Retinal pigment epithelial cell (primary cell): ENCODE data around the gene CREBL2.

ENCODE experiments used
- DNase-seq: peaks from one replicate; pipeline ENCODE4 v3.0.0-alpha.2; 2010; ENCODE audit warnings: low read depth
- H3K4me3 ChIP-seq: 2 replicates; pipeline ENCODE4 v1.5.1; 2011; ENCODE audit warnings: mild to moderate bottlenecking, low read length, control low read depth, moderate library complexity
- TF ChIP-seq, protein P1 (sequence below): conservative IDR thresholded peaks from 2 replicates; pipeline ENCODE4 v1.5.1; 2011; ENCODE audit warnings: low read depth, low read length, control low read depth, inconsistent platforms

CREBL2 gene

DNA sequence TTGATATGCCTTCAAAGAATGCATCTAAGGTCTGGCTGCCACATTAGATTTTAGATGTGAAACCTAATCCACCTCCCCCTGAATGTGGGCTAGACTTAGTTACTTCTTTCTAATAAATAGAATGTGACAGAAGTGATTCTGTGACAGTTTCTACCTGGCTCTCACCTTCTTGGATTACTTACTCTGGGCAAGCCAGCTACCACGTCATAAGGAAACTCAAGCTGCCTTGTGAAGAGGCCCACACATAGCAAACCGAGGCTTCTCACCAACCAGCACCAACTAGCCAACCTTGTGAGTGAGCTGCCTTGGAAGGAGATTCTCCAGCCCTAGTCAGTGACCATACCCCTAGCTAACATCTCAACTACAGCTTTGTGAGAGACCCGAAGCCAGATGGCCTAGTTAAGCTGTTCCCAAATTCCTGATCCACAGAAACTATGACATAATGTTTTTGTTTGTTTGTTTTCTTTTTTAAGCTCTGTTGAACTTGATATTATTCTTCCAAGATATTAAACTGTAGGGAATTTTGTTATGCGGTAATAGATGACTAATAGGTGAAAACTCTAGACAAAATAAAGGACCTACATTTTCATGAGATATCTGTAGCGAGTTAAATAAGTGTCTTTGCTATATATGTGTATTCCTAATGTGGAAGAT lies 78.1 kb downstream of the CREBL2 start:
- TF ChIP-seq, protein P1, sequence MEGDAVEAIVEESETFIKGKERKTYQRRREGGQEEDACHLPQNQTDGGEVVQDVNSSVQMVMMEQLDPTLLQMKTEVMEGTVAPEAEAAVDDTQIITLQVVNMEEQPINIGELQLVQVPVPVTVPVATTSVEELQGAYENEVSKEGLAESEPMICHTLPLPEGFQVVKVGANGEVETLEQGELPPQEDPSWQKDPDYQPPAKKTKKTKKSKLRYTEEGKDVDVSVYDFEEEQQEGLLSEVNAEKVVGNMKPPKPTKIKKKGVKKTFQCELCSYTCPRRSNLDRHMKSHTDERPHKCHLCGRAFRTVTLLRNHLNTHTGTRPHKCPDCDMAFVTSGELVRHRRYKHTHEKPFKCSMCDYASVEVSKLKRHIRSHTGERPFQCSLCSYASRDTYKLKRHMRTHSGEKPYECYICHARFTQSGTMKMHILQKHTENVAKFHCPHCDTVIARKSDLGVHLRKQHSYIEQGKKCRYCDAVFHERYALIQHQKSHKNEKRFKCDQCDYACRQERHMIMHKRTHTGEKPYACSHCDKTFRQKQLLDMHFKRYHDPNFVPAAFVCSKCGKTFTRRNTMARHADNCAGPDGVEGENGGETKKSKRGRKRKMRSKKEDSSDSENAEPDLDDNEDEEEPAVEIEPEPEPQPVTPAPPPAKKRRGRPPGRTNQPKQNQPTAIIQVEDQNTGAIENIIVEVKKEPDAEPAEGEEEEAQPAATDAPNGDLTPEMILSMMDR, result no peak
- no peak overlapping the region for H3K4me3 ChIP-seq
- DNase-seq, result no peak

DNA sequence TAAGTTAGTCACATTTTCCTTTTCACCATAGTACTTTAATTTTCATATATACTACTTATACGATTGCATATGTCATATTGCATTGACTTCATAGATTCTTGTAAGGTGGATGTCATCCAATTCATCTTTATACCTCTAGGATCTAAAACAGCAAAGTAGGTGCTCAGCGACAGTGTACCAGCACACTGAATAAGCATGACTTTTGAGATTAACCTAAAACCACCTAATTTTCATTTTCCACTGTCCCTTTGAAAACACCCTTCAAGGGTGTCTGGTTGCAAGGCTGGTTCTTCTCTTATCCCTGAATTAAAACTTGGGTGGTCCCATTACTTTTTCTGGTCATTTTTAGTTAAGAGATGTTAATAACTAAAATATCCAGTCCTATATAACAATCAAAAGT lies 79.9 kb downstream of the CREBL2 start:
- DNase-seq, result no peak
- TF ChIP-seq, protein P1, result no peak

DNA sequence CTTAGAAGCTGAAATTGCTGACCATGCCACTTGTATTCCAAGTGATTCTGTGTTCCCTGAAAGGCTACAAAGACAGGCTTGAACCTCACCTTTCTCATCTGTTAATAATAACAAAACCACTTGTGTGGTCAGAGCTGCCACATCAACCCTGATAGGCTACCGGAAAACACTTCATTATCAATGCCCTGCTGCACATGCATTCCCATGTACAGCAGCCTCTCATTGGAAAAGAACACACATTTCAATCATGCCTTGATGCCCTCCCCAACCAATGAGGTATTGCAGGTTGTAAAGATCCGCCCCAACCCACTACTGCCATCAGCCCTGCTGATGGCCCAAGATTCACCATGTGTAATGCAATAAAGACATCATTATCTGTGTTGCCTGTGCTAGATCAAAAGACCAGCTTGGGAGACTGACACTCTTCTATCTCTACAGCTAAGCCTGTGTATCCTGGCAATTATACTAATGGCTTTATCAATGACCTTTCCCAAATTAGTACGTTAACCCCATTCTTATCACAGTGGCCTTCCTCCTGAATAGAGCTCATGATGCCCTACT lies 81.5 kb downstream of the CREBL2 start:
- TF ChIP-seq, protein P1, result no peak
- DNase-seq, result no peak

More for the DNA sequence above, 79.9 kb downstream of the CREBL2 start:
- H3K4me3 ChIP-seq, result no peak overlapping the region

More for the DNA sequence above, 81.5 kb downstream of the CREBL2 start:
- no peak overlapping the region for H3K4me3 ChIP-seq
